C1 segment of cervical spinal cord (tissue), 14 donors: Measurements from ENCODE around the gene PDE3B.
"Not testable (repeated sequence)": the region's sequence is repeated elsewhere in the genome, so short reads cannot be mapped to it uniquely, and the experiment has no call there.

Source experiments
- DNase-seq, 14 donors: peaks; one replicate each; lab custom pipeline; 2025; lab: John Stamatoyannopoulos, UW

Gene PDE3B

DNA sequence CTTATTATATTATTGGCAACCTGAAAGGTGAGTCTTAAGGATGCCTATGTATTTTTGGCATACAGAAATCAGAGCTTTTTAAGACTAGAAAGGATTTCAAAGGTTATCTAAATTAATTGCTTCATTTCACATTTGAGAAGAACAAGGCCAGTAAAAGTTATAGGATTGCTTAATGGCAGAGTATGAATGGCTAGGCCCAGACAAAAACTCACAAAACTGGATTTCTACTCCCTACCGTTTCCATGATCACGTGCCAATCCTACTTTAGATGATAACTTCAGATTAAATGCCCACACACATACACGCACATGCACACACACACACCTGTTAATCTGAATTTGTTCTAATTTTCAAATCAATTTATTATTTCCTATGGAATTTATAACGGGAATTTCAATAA, 1.8 kb upstream of the PDE3B start:
- DNase-seq: no peak

GRCh38 chr11:14642453-14642852, 1.2 kb upstream of the PDE3B start:
- no peak for DNase-seq

- peak in 2 of 14 donors; percentile 15 to 46 for DNase-seq
These were observed 519 bp upstream of the PDE3B start for GRCh38 chr11:14642873-14643696.

- DNase-seq: peak in 9 of 14 donors; percentile 25 to 73 (median 40)
These were observed 816 bp downstream of the PDE3B start for GRCh38 chr11:14644226-14645014.

- peak in 1 of 14 donors; percentile 54 for DNase-seq
These were observed 1.7 kb downstream of the PDE3B start for GRCh38 chr11:14645015-14645912.

DNA sequence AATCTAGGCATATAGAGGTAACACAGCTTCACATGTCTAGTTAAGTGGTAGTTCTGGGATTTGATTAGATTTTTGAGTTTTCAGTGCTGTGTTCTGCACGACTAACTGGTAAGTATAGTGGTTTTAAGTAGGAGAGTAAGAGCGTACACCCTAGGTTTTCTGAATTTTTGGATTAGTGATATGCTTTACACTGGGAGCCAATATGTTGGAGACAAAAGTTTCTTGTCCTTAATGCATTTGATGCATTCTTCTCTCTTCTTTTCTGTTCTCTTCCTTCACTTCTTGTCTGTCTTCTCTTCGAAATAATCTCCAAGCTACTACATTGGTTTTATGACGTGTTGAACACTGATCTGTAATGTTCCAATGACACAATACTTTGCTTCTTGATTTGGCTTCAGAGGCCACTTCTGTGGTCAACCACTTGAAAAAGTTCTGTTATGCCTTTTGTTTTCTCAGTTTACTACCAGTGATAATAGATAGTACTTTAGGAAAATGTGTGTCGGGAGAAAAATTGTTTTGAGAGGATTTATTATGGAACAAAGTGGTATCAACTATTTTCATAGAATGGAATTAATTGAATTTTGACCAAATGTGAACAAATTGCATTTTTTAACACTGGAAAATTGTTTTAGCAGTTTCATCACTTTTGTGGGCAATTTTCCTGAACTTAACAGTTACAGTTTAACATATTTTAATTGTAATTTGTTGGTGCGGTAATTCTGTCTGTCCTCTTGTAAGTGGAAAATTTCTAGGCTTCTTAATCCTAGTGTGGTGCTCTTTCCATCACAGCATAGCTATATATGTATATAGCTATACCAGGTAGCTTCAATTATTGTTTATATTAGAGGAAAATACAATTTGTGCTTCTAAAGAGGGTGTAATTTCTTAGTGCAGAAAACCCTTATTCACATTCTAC, 2.6 kb downstream of the PDE3B start:
- DNase-seq: peak in 1 of 14 donors; percentile 59

GRCh38 chr11:14650064-14650463, 6.5 kb downstream of the PDE3B start:
- no peak for DNase-seq

GRCh38 chr11:14653090-14653489, 9.5 kb downstream of the PDE3B start:
- DNase-seq: no peak

DNA sequence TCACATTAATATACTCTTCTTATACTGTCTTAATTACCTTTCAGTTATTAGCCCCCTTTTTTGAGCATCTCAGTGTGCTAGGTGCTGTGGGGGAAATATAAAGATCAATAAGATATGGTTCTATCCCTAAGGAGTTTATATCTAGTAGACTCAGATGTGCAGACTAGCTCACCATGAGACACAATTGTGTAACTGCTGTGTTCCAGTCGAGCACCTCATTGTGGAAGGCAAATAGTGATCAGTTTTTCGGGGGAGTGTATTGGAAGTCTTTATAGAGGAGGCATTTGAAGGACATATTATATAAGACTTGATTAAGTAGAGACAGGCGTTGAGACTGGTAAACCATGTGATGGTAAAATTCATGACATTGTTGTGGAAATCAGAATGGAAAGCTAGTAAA, 11.8 kb downstream of the PDE3B start:
- no peak for DNase-seq

- no peak for DNase-seq
These were observed 13.2 kb downstream of the PDE3B start for GRCh38 chr11:14656536-14657457.

DNA sequence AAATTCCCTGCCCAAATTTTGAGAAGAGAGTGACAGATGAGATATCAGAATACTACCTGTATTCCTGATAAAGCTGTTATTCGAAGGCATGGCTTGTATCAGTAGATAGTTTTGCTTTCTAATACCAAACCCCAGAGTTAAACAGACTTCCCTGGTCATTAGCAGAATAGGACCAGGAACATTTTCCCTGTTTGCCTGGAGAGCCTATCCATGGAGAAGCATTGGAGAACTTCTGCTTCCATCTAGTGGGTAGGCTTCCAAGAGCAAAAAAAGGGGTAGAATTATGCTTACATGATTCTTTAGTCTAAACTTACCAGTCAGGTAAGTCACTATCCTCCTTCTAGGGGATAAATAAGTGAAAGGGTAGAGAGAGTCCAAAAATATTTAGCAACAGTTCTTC, 14.2 kb downstream of the PDE3B start:
- no peak for DNase-seq

DNA sequence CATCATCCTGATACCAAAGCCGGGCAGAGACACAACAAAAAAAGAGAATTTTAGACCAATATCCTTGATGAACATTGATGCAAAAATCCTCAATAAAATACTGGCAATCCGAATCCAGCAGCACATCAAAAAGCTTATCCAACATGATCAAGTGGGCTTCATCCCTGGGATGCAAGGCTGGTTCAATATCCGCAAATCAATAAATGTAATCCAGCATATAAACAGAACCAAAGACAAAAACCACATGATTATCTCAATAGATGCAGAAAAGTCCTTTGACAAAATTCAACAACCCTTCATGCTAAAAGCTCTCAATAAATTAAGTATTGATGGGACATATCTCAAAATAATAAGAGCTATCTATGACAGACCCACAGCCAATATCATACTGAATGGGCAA, 21.3 kb downstream of the PDE3B start:
- DNase-seq: not testable (repeated sequence)

- DNase-seq: not testable (repeated sequence)
These were observed 23.7 kb downstream of the PDE3B start for GRCh38 chr11:14667329-14667728.

GRCh38 chr11:14668731-14669301, 25.2 kb downstream of the PDE3B start:
- DNase-seq: no peak

DNA sequence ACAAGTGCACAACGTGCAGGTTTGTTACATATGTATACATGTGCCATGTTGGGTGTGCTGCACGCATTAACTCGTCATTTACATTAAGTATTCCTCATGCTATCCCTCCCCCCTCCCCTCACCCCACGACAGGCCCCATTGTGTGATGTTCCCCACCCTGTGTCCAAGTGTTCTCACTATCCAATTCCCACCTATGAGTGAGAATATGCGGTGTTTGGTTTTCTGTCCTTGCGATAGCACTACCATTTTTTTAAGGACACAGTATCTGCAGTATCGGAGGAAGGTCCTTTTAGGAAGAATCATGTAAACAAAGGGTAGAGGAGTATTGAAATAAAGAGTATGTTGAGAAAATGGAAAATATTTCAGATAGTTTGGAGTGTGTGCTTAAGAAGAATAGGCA, 25.9 kb downstream of the PDE3B start:
- no peak for DNase-seq

DNA sequence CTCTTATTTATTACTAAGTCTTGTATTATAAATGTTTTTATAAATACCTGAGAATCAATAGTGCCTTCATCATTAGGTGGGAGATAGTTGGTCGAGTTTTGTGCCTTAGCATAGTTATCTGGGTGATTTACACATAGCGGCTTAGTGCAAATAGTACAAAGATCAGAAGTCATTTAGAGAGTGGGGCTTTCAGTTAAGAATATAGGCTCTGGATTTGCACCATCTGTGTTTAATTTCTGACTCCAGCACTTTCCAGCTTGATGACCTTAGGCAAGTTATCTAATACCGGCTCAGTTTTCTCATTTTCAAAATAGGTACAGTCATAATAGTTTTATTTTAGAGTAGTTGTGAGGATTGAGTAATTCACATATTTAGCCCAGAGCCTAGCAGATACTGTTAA, 26.4 kb downstream of the PDE3B start:
- DNase-seq: no peak

DNA sequence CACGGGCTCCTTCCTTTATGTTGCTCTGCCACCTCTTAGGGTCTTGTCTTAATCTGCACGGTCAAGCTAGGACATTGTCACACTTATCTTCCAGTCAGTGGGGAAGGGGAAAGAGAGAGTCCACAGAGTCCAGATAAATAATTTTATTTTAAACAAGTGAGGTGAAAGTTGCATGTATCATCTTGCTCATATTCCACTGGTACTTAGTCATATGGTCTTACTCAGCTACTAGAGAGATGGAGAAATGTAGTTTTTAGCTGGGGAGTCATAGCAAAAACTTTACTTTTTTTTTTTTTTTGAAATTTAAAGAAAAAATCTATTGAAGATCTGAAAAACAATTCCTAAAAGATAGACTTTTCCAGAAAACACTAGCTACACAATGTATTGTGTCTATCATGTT, 29.0 kb downstream of the PDE3B start:
- no peak for DNase-seq

GRCh38 chr11:14673421-14673820, 29.8 kb downstream of the PDE3B start:
- no peak for DNase-seq

DNA sequence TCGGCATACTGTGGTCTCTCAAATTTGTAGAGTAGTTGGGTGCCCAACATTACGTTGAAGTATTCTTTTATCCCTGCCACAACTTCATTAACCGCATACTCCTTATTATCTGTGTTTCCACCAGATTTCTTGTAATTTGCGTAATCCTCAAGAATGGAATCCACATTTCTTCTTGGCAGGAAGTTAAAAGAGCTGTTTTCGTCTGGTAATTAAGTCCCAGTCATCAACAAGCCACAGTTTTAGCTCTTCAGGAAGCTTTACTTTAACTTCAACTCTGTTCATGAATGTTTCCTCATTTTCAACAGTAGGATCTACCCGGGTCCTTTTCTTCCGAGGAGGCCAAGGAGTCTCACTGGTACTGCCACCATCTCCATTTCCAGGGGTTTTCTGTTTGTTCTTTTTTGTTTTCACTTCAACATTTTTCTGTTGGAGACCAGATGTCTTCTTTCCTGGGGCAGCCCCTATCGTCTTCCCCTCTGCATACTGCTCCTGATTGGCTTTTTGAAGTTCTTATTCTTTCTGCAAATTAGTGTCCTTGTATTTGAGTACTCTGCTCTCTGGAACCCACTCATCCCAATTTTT, 30.3 kb downstream of the PDE3B start:
- DNase-seq: no peak
